ENCODE measurements around the gene DNLZ. TPM values are rescaled to one million over a fixed set of nuclear protein-coding genes. Genes with fewer than 3 reads are reported as not detected.
A peak's percentile ranks its signal among the peaks of the same experiment; 100 is the strongest.
"Not testable (repeated sequence)": the region's sequence is repeated elsewhere in the genome, so short reads cannot be mapped to it uniquely, and the experiment has no call there.

The DNLZ gene
- total RNA-seq, 4 donors from 2014 or later: 37.9 to 65.1 (median 54.3) TPM

DNA sequence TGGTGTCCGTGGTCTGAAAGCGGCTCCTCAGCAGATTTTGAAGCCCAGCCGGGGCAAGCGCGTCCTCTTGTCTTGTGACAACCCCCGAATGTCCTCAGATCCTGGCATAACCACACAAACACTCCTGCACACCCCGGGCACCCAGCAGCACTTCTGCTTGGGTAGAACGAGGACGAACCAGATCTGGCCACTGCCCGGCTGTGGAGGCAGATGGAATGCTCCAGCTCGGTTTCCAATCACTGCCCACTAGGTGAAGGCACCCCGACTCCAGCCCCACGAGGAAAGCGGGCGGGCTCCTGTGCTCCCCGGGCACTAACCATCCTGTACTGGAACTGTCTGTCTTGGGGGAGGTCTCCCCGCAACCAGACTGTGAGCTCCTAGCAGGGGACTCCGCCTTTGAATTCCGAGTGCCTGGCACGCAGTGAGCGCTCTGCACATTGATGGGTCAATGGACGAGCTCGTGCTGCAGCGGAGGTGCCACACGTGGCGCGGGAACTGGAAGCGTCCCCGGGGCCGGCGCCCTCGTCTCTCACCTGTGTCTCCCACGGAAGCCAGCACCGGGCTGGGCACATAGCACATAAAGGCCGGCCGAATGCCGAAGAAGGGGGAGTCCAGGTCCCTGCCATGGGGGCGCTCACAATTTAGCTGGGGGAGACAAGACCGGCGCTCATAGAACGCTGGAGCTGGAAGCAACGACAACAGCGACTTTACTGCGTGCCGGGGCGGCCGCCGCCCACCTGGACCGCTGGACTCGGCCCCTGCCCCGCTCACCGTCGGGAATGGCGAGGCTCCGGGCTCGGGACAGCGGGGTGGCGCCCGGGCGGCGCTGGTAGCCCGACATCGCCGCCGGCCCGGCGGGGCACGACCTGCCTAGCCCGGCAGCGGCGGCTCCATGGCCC is 46.3 kb upstream of the DNLZ start:
- DNase-seq: peak; percentile 42 to 55
- no peak for TF ChIP-seq POLR2A (IDR thresholded peaks at IDR 0.05)
- TF ChIP-seq, protein P1, sequence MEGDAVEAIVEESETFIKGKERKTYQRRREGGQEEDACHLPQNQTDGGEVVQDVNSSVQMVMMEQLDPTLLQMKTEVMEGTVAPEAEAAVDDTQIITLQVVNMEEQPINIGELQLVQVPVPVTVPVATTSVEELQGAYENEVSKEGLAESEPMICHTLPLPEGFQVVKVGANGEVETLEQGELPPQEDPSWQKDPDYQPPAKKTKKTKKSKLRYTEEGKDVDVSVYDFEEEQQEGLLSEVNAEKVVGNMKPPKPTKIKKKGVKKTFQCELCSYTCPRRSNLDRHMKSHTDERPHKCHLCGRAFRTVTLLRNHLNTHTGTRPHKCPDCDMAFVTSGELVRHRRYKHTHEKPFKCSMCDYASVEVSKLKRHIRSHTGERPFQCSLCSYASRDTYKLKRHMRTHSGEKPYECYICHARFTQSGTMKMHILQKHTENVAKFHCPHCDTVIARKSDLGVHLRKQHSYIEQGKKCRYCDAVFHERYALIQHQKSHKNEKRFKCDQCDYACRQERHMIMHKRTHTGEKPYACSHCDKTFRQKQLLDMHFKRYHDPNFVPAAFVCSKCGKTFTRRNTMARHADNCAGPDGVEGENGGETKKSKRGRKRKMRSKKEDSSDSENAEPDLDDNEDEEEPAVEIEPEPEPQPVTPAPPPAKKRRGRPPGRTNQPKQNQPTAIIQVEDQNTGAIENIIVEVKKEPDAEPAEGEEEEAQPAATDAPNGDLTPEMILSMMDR (IDR thresholded peaks at IDR 0.05 in 4 of 5, conservative IDR thresholded peaks at IDR 0.05 in 1 of 5): no peak
- intact Hi-C loops (cut with DNase I; ENCODE audit: low total_unique reads): loop anchor here (1.0 to 10.0 kb wide), 4 partner anchors 10 to 445 kb away; partner anchors contain the start of genes INPP5E, SEC16A, SNAPC4 and UBAC1
- H3K4me3 ChIP-seq: peak overlapping the region; percentile 69 to 88 (median 74)
- H3K27ac ChIP-seq: peak overlapping the region; percentile 81 to 93 (median 84)
- H3K27me3 ChIP-seq: no peaks in the 10 kb centered on the region
- H3K9me3 ChIP-seq: no peaks in the 10 kb centered on the region
- H3K36me3 ChIP-seq: peaks cover 0 to 59% of the 10 kb centered on the region in 2 donors
- H3K4me1 ChIP-seq: peaks cover 16 to 25% of the 10 kb centered on the region in 2 donors
- in situ Hi-C loops (cut with MboI; ENCODE audit: low sequenced_read_pairs in 4 of 4): no loop called here
- peak; percentile 64 to 70 for ATAC-seq

DNA sequence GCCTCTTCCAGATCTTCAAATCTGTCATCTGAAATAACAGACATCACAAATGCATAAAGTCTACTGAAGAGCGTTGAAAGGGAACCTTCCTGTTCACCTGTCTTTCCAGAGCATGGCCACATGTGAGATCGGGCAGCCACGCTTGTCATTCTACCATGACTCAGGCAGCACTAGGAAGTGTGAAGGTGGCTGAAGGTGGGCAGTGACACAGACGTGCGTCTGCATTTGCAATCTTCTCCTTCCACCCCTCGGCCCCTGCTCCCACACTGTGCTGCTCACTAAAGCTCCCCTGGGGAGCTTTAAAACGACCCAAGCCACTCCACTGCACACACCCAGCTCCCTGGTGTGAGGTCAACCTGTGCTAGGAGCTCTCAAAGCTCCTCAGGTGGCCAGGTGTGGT is 44.4 kb upstream of the DNLZ start:
- Histone ChIP-seq H3K27me3 (no peaks in the 10 kb centered on the region), H3K4me1 (peaks cover 16 to 25% of the 10 kb centered on the region in 2 donors), H3K4me3 (no peak overlapping the region), H3K27ac (no peak overlapping the region), H3K36me3 (peaks cover 0 to 55% of the 10 kb centered on the region in 2 donors), H3K9me3 (no peaks in the 10 kb centered on the region)
- intact Hi-C loops (cut with DNase I; ENCODE audit: low total_unique reads) (loop anchor here (10.0 kb wide), 1 partner anchor 443 kb away; the partner anchor contains the start of gene UBAC1), in situ Hi-C loops (cut with MboI; ENCODE audit: low sequenced_read_pairs in 4 of 4) (no loop called here)
- ATAC-seq: no peak
- no peak for DNase-seq
- TF ChIP-seq, protein P1 (IDR thresholded peaks at IDR 0.05 in 4 of 5, conservative IDR thresholded peaks at IDR 0.05 in 1 of 5): no peak
- TF ChIP-seq POLR2A (IDR thresholded peaks at IDR 0.05): no peak

DNA sequence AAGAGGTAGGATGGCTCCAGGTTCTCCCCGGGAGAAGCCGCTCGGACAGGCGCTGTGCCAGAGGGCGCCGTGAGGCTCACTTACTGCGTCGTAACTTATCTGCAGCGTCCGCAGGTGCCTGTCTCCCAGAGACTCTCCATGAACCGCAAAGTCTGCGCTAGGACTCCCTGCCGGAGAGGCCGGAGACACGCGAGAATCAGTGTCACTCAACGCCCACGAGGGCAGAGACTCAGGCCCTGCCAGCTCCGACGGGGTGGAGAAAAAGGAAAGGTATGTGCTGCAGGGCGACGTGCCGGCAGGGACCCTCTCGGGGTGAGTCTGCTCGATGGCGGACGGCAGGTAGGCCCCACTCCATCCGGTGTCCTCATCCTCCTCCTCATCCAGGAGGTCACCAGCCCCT is 43.5 kb upstream of the DNLZ start:
- H3K9me3 ChIP-seq; in situ Hi-C loops (cut with MboI; ENCODE audit: low sequenced_read_pairs in 4 of 4); H3K27me3 ChIP-seq; H3K4me3 ChIP-seq; ATAC-seq; DNase-seq; H3K27ac ChIP-seq: not testable (repeated sequence)
- peaks cover 16 to 25% of the 10 kb centered on the region in 2 donors for H3K4me1 ChIP-seq
- intact Hi-C loops (cut with DNase I; ENCODE audit: low total_unique reads): loop anchor here (10.0 kb wide), 1 partner anchor 442 kb away; the partner anchor contains the start of gene UBAC1
- H3K36me3 ChIP-seq: peaks cover 0 to 46% of the 10 kb centered on the region in 2 donors

DNA sequence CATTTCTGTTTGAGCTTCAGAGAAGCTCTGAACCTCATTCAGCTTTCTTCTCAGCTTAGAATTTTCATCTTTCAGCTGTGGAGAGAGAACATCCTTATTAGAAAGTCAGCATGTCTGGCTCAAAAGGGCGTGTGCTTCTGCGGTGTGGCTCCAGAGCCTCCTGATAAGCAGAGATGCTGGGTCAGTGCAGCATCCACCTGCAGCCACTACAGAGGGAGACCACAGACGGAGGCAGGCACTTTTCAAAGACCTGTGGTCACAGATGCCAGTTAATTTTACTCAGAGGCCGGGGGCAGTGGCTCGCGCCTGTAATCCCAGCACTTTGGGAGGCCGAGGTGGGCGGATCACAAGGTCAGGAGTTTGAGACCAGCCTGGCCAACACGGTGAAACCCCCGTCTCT is 42.4 kb upstream of the DNLZ start:
- H3K4me3 ChIP-seq; DNase-seq; in situ Hi-C loops (cut with MboI; ENCODE audit: low sequenced_read_pairs in 4 of 4); H3K9me3 ChIP-seq; H3K27me3 ChIP-seq; ATAC-seq; H3K27ac ChIP-seq: not testable (repeated sequence)
- peaks cover 0 to 43% of the 10 kb centered on the region in 2 donors for H3K36me3 ChIP-seq
- H3K4me1 ChIP-seq: peaks cover 6 to 13% of the 10 kb centered on the region in 2 donors
- intact Hi-C loops (cut with DNase I; ENCODE audit: low total_unique reads): loop anchor here (10.0 kb wide), 1 partner anchor 441 kb away; the partner anchor contains the start of gene UBAC1

DNA sequence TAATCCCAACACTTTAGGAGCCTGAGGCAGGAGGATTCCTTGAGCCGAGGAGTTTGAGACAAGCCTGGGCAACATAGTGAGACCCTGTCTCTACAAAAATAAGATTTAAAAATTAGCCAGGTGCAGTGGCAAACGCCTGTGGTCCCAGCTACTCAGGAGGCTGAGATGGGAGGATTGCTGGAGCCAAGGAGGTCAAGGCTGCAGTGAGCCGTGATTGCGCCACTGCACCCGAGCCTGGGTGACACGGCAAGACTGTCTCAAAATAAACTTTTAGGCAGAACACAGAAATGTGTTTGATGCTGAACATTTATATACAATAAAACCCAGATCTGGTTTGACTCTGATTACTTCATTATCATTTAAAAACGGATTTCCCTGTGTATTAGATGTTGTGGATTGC is 41.9 kb upstream of the DNLZ start:
- H3K27me3 ChIP-seq: no peaks in the 10 kb centered on the region
- TF ChIP-seq, protein P1 (IDR thresholded peaks at IDR 0.05 in 4 of 5, conservative IDR thresholded peaks at IDR 0.05 in 1 of 5): no peak
- TF ChIP-seq POLR2A (IDR thresholded peaks at IDR 0.05): no peak
- no peak for ATAC-seq

More for the DNA sequence above, 41.9 kb upstream of the DNLZ start:
- intact Hi-C loops (cut with DNase I; ENCODE audit: low total_unique reads) (loop anchor here (10.0 kb wide), 1 partner anchor 441 kb away; the partner anchor contains the start of gene UBAC1), in situ Hi-C loops (cut with MboI; ENCODE audit: low sequenced_read_pairs in 4 of 4) (no loop called here)
- Histone ChIP-seq H3K9me3 (no peaks in the 10 kb centered on the region), H3K4me1 (peaks cover 9 to 16% of the 10 kb centered on the region in 2 donors), H3K4me3 (no peak overlapping the region), H3K27ac (no peak overlapping the region), H3K36me3 (peaks cover 0 to 43% of the 10 kb centered on the region in 2 donors)
- DNase-seq: no peak
